HG03460 (cell line): Measurements from ENCODE around the gene ITGA1.

Experiments used
- ATAC-seq: cut with Tn5 transposase; IDR thresholded peaks from one replicate; pipeline ENCODE4 v1.9.1; 2021; ENCODE audit not compliant: unreplicated experiment

Gene ITGA1

GRCh38 chr5:52989781-52990527 lies 202.2 kb downstream of the ITGA1 start:
- peak; percentile 29 for ATAC-seq

- ATAC-seq: no peak
These were observed 202.8 kb downstream of the ITGA1 start for GRCh38 chr5:52990528-52990925.

- ATAC-seq: no peak
These were observed 205.7 kb downstream of the ITGA1 start for GRCh38 chr5:52993367-52993766.

DNA sequence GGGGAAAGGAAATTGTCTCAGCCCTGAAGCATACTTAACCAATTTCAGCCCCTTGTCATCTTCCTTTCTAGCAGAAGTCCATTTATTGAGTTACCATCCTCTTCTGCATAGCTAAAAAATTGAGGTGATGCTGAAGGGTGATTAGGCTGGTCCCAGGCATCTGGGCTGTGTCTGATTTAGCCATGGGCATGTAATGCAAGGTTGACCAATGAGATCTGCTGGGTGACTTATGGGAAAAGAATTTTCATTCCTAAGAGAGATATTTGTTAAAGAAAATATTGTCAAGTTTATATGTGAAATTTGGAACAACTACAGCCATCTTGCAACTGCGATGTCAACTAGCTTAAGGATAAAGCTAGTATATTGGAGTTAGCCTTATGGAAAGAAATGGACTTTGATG lies 206.6 kb downstream of the ITGA1 start:
- ATAC-seq: no peak

DNA sequence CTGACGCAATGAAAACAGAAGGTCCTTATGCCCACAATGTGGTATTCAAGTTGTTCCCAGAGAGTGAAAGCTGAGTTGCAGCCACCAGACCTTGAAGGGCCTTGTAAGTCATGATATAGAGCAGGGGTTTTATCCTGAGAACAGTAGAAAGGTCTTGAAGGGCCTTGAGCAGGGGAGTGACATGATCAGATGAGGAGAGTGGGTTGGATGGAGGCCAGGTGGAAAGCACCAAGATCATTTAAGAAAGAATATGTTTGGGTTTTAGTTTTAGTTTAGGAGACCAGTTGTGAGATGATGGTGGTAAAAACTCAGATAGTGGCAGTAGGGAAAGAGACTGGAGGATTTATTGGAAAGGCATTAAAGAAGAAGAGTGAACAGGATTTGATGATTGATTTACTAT lies 207.4 kb downstream of the ITGA1 start:
- no peak for ATAC-seq

GRCh38 chr5:52995914-52996313 lies 208.2 kb downstream of the ITGA1 start:
- ATAC-seq: no peak

GRCh38 chr5:52996979-52997378 lies 209.3 kb downstream of the ITGA1 start:
- ATAC-seq: no peak

GRCh38 chr5:52997424-52997823 lies 209.7 kb downstream of the ITGA1 start:
- ATAC-seq: no peak

GRCh38 chr5:52998552-52999313 lies 211.0 kb downstream of the ITGA1 start:
- ATAC-seq: no peak

GRCh38 chr5:52999344-52999949 lies 211.7 kb downstream of the ITGA1 start:
- no peak for ATAC-seq

DNA sequence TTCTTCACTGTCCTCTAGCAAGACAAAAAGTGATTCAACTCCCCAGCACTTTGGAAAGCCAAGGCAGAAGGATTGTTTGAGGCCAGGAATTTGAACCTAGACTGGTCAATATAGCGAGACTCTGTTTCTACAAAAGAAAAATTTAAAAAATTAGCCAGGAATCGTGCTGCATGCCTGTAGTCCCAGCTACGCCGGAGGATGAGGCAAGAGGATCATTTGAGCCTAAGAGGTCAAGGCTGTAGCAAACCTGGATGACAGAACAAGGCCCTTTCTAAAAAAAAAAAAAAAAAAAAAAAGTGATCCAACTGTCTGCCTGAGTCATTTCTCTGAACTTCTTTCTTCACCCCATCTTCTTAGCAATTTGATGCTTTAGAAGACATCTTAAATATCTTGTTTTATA lies 213.8 kb downstream of the ITGA1 start:
- ATAC-seq: no peak

- ATAC-seq: no peak
These were observed 214.8 kb downstream of the ITGA1 start for GRCh38 chr5:53002491-53002890.

GRCh38 chr5:53003144-53003543 lies 215.4 kb downstream of the ITGA1 start:
- no peak for ATAC-seq

DNA sequence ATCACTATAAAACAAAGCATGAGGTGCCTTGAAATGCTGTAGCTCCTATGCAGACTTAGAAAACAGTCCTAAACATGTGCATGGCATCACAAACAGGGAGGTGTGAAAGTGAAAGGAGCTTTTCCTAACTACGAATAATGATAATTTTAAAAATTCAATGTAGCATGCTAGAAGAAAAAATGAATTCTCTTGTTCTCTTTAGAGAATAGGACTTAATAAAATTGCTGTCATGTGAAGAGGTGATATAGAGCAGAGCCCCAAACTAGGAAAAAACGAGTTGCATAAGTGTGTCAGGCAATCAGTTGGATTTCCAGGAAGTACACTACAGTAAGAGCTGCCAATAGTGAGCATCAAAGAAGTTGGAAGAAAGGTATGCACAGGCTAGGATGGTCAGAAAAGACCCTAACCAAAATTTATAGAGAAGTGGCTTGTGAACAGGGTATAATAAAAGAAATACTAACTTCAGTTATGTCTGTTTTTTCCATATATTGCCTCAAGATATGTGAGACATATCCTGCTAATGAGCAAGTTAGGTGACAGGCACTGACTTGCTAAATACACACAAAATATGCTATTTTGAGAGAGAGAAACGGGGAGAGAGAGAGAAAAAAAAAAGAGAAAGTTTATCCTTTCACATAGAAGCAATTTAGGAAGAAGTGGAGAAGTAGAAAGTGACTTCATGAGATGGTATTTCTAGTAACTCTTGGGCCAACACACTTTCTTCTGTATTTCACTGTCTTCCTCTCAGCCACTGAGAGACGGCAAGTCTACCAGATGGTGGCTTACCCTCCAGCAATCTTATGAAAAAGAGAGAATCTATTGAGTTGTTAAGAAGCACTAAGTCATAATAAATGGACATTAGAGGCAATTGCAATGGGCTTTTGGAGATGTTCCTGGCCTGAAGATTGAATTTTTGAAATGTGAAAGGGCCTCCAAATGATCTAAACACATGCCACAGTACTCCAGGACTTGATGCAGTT lies 219.5 kb downstream of the ITGA1 start:
- ATAC-seq: no peak

DNA sequence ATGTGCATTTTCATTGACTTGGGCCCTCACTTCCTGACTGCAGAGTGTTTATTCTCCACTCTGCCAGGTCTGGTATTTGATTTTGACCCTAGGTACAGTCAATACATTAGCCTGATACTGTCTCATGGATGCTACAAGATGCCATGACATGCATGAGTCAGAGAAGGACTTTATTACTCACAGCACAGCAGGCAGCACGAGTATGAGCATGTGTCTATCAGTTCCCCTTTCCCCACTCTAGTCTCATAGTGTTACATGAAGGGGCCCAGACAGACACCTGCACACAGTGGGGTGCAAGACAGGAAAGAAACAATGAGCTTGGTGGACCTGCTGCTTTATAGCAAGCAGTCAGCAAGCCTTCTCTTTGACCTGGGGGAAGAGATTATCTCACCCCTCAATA lies 221.0 kb downstream of the ITGA1 start:
- ATAC-seq: peak; percentile 80
